ENCODE measurements around the gene DYNC2I2.

GRCh38 chr9:128689820-128690683 is 33.4 kb upstream of the DYNC2I2 start:
- TF ChIP-seq CTCF (IDR thresholded peaks at IDR 0.05) (no peak), POLR2AphosphoS5 (IDR thresholded peaks at IDR 0.05) (no peak), POLR2A (IDR thresholded peaks at IDR 0.05) (no peak)
